GM12873 (cell line): ENCODE data around the gene MED10.

Experiments
- TF ChIP-seq, protein P1 (sequence below): IDR thresholded peaks from 2 replicates; pipeline ENCODE4 v1.5.1; 2012; ENCODE audit warnings: low read depth, mild to moderate bottlenecking, moderate library complexity, low read length, control low read depth; ENCODE audit not compliant: insufficient read depth; ENCODE audit errors: missing control alignments

The MED10 gene

GRCh38 chr5:6342689-6343315, 35.5 kb downstream of the MED10 start:
- TF ChIP-seq, protein P1, sequence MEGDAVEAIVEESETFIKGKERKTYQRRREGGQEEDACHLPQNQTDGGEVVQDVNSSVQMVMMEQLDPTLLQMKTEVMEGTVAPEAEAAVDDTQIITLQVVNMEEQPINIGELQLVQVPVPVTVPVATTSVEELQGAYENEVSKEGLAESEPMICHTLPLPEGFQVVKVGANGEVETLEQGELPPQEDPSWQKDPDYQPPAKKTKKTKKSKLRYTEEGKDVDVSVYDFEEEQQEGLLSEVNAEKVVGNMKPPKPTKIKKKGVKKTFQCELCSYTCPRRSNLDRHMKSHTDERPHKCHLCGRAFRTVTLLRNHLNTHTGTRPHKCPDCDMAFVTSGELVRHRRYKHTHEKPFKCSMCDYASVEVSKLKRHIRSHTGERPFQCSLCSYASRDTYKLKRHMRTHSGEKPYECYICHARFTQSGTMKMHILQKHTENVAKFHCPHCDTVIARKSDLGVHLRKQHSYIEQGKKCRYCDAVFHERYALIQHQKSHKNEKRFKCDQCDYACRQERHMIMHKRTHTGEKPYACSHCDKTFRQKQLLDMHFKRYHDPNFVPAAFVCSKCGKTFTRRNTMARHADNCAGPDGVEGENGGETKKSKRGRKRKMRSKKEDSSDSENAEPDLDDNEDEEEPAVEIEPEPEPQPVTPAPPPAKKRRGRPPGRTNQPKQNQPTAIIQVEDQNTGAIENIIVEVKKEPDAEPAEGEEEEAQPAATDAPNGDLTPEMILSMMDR: no peak

- TF ChIP-seq, protein P1: no peak
Measured at GRCh38 chr5:6340100-6340499, 38.2 kb downstream of the MED10 start.

DNA sequence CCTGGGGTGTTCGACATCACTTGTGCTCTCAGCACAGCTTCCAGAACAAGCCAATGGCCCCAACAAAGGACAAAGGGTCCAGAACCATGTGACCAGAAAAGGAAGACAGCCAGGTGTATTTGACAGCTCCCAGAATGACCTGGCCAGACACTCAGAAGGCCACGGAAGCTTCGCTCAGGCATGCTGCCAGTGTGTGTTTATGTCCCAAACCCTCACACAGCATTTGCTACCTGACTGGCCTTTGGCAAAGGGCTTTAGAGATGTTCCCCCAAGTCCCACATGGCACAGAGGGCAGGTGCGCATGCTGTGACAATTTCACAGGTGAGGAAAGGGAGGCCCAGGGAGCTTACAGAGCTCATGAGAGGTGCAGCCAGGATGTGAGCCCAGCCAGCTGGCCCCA, 39.5 kb downstream of the MED10 start:
- TF ChIP-seq, protein P1: no peak

- TF ChIP-seq, protein P1: no peak
Measured at GRCh38 chr5:6338135-6338534, 40.2 kb downstream of the MED10 start.

GRCh38 chr5:6333182-6333905, 45.0 kb downstream of the MED10 start:
- TF ChIP-seq, protein P1: no peak

DNA sequence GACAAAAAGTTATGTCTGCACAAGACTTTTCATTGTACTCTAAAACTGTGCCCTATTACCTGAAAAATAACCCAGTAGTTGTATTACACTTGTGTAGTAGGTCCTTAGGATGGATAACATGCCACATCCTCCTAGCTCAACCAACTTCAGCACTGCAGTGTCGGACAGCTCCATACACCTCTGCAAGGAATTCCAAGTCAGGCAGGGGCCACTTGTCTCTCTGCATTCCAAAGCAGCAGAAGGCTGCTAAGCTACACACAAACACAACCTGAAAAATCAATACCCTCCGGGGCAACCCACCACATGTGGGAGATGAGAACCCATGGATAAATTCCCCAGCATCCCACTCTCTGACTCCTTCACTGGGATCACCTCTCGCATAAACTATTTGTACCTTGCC, 50.2 kb downstream of the MED10 start:
- TF ChIP-seq, protein P1: no peak

DNA sequence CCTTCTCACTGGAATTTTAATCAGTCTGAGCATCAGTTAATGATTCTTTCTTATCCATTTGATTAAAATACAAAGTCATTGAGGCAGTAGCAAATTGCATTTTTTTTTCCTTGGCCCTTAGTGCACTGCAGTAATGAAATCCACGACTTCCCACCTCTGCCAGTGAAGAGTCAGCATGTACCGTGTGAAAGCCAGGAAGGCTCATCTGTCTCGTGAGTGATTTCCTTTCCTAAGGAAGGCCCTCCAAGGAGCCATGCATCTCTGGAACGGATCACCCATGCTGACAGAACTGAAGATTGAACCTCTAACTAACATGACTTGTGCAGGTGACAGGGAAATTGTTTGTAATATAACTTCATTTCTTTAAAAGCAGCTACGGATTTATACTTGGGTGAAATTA, 51.6 kb downstream of the MED10 start:
- TF ChIP-seq, protein P1: no peak
